K562 (cell line): Measurements from ENCODE around the gene NPAS3. TPM values are rescaled to one million over a fixed set of nuclear protein-coding genes. Genes with fewer than 3 reads are reported as not detected.

ENCODE experiments used
- ATAC-seq: fragments of 200-7000 bp; cut with Tn5 transposase; 3 replicates; pipeline ENCODE4 v1.9.1; 2020; ENCODE audit warnings: moderate library complexity
- BruUV-seq: library from RNA; stranded (reverse); fragments of 400-500 nt; replicated peaks from 2 replicates; lab custom pipeline; 2021; lab: Mats Ljungman, UMichigan
- CTCF ChIA-PET: fragments of 300-600 bp; formaldehyde crosslinking; extraction: SDS; loops from one replicate; lab custom pipeline; 2021; ENCODE audit warnings: low intra/inter-chr PET ratio; lab: Yijun Ruan, JAX
- POLR2A ChIA-PET: fragments of 300-600, 350-650 bp; sonication (Branson Sonifier 250); formaldehyde crosslinking; extraction: SDS; loops from one replicate; lab custom pipeline; 2021; ENCODE audit warnings: antibody characterized with exemption, inconsistent platforms; lab: Yijun Ruan, JAX
- DNase-seq, 4 experiments: peaks; one replicate each; pipeline versions ENCODE4 v3.0.0 to v3.0.0-alpha.2; 2011 to 2018; ENCODE audit warnings: low spot score in 3 of 4, mixed read lengths in 3 of 4; ENCODE audit errors: extremely low read depth in 1 of 4
- FAIRE-seq: peaks from 2 replicates; lab custom pipeline; 2011; peaks lifted over from hg19 to GRCh38; lab: Jason Lieb, UNC
- H2AFZ ChIP-seq: 2 replicates; pipeline ENCODE4 v1.6.0; 2011; ENCODE audit warnings: low read depth, low read length, control low read depth, inconsistent platforms
- H3K27ac ChIP-seq: fragments of 200-600 bp; 3 replicates; pipeline ENCODE4 v1.8.0; 2011; ENCODE audit warnings: low read depth, mild to moderate bottlenecking, control low read depth, inconsistent platforms, low read length, moderate library complexity, mixed read lengths; ENCODE audit errors: extremely low read depth
- H3K27me3 ChIP-seq, 2 experiments: fragments of 300-600 bp in 1 of 2; 2 replicates in 1 of 2; 3 replicates in 1 of 2; pipeline versions ENCODE4 v1.6.0 to v1.8.0; 2011; ENCODE audit warnings: inconsistent platforms in 2 of 2, low read length in 2 of 2, mild to moderate bottlenecking in 1 of 2, mixed read lengths in 1 of 2, moderate library complexity in 1 of 2; ENCODE audit not compliant: control insufficient read depth in 2 of 2, insufficient read depth in 2 of 2
- H3K36me3 ChIP-seq: fragments of 300-600 bp; 3 replicates; pipeline ENCODE4 v1.8.0; 2011; ENCODE audit warnings: mild to moderate bottlenecking, low read length, inconsistent platforms; ENCODE audit not compliant: control insufficient read depth, insufficient read depth
- H3K4me1 ChIP-seq, 2 experiments: fragments of 200-600 bp in 1 of 2; replicated peaks in 1 of 2; 2 replicates in 1 of 2; 3 replicates in 1 of 2; pipeline versions ENCODE4 v1.5.1 to v1.8.0; 2011; ENCODE audit warnings: inconsistent platforms in 2 of 2, low read length in 2 of 2, mild to moderate bottlenecking in 1 of 2, mixed read lengths in 1 of 2, moderate library complexity in 1 of 2; ENCODE audit not compliant: control insufficient read depth in 2 of 2, insufficient read depth in 2 of 2
- H3K4me2 ChIP-seq: 2 replicates; pipeline ENCODE4 v1.6.1; 2011; ENCODE audit warnings: low read length, control low read depth, inconsistent platforms, mixed read lengths; ENCODE audit not compliant: insufficient read depth
- H3K4me3 ChIP-seq: fragments of 200-600 bp; sonication (generic), shearing (Covaris generic); 2 replicates; pipeline ENCODE4 v1.5.1; 2016; ENCODE audit warnings: control low read depth, inconsistent platforms
- H3K79me2 ChIP-seq: fragments of 200-600 bp; 3 replicates; pipeline ENCODE4 v1.8.0; 2011; ENCODE audit warnings: low read length, inconsistent platforms; ENCODE audit not compliant: control insufficient read depth, insufficient read depth
- H3K9ac ChIP-seq, 2 experiments: 2 replicates each; pipeline versions ENCODE4 v1.6.0 to v1.6.1; 2011; ENCODE audit warnings: low read depth in 2 of 2, low read length in 2 of 2, control low read depth in 1 of 2, inconsistent platforms in 1 of 2, mild to moderate bottlenecking in 1 of 2, mixed read lengths in 1 of 2; ENCODE audit not compliant: insufficient read depth in 1 of 2
- H3K9me1 ChIP-seq: one replicate; pipeline ENCODE4 v1.6.0; 2011; ENCODE audit warnings: inconsistent platforms, mild to moderate bottlenecking, low read length, moderate library complexity; ENCODE audit not compliant: control insufficient read depth, insufficient read depth
- H3K9me3 ChIP-seq: replicated peaks from 2 replicates; pipeline ENCODE4 v1.5.1; 2011; ENCODE audit warnings: low read depth, low read length, inconsistent platforms; ENCODE audit not compliant: control insufficient read depth, insufficient read depth
- H4K20me1 ChIP-seq: replicated peaks from 2 replicates; pipeline ENCODE4 v1.6.1; 2011; ENCODE audit warnings: low read length, inconsistent platforms, mixed read lengths; ENCODE audit not compliant: control insufficient read depth, insufficient read depth
- ATF1 ChIP-seq, 2 experiments: fragments of 450-650 bp in 1 of 2; IDR thresholded peaks; 2 replicates each; pipeline ENCODE4 v1.6.1; 2016; ENCODE audit warnings: missing compliant biosample characterization in 1 of 2, missing genetic modification characterization in 1 of 2
- CTBP1 ChIP-seq: fragments of 450-650 bp; IDR thresholded peaks from 2 replicates; pipeline ENCODE4 v1.6.1; 2016; ENCODE audit warnings: borderline replicate concordance
- FOXA3 ChIP-seq, 2 experiments: fragments of 450-650 bp in 1 of 2; sonication (generic) in 1 of 2; formaldehyde crosslinking; IDR thresholded peaks in 1 of 2; conservative IDR thresholded peaks in 1 of 2; 2 replicates each; pipeline versions ENCODE4 v1.4.0 to v1.8.0; 2020 to 2022; ENCODE audit warnings: mild to moderate bottlenecking in 2 of 2, missing genetic modification reagents in 1 of 2
- GABPA ChIP-seq: fragments of 200-800 bp; sonication (Bioruptor generic); conservative IDR thresholded peaks from 2 replicates; pipeline ENCODE4 v1.6.1; 2016; ENCODE audit warnings: low read depth, missing genetic modification characterization, missing compliant biosample characterization
- GATAD2B ChIP-seq: fragments of 450-650 bp; IDR thresholded peaks from 2 replicates; pipeline ENCODE4 v1.6.1; 2017; ENCODE audit warnings: mild to moderate bottlenecking, borderline replicate concordance
- HNRNPK ChIP-seq: fragments of 200-400 bp; formaldehyde crosslinking; IDR thresholded peaks from one replicate; pipeline ENCODE4 v1.6.1; 2018; ENCODE audit warnings: mild to moderate bottlenecking, low read depth, low read length; ENCODE audit not compliant: poor library complexity, severe bottlenecking
- HNRNPLL ChIP-seq: fragments of 200-400 bp; formaldehyde crosslinking; IDR thresholded peaks from 2 replicates; pipeline ENCODE4 v1.6.1; 2017; ENCODE audit warnings: low read length, low read depth, mild to moderate bottlenecking; ENCODE audit not compliant: poor library complexity, severe bottlenecking
- JUND ChIP-seq, 2 experiments: IDR thresholded peaks; 2 replicates in 1 of 2; 3 replicates in 1 of 2; pipeline ENCODE4 v1.6.1; 2011; ENCODE audit warnings: borderline replicate concordance in 2 of 2, low read depth in 2 of 2, low read length in 2 of 2, improper control_type of control experiment in 1 of 2, missing biosample characterization in 1 of 2, missing genetic modification characterization in 1 of 2, missing genetic modification reagents in 1 of 2
- KAT8 ChIP-seq: fragments of 450-650 bp; IDR thresholded peaks from 2 replicates; pipeline ENCODE4 v1.6.1; 2016; ENCODE audit warnings: low read depth, mild to moderate bottlenecking
- LEF1 ChIP-seq: fragments of 450-650 bp; IDR thresholded peaks from 2 replicates; pipeline ENCODE4 v1.6.1; 2016; ENCODE audit warnings: mild to moderate bottlenecking
- MTA1 ChIP-seq: fragments of 450-650 bp; IDR thresholded peaks from 2 replicates; pipeline ENCODE4 v1.6.1; 2017; ENCODE audit warnings: borderline replicate concordance
- NR3C1 ChIP-seq: sonication (generic); formaldehyde crosslinking; IDR thresholded peaks from 2 replicates; pipeline ENCODE4 v1.8.1; 2022; ENCODE audit warnings: missing genetic modification reagents
- NUFIP1 ChIP-seq: fragments of 450-650 bp; IDR thresholded peaks from 2 replicates; pipeline ENCODE4 v1.6.1; 2018; ENCODE audit not compliant: partially characterized antibody
- PHB ChIP-seq: fragments of 250-450 bp; sonication (Bioruptor Pico); IDR thresholded peaks from 2 replicates; pipeline ENCODE4 v1.5.0; 2021
- SIN3A ChIP-seq, 2 experiments: fragments of 150-350 bp in 1 of 2; IDR thresholded peaks; 2 replicates each; pipeline ENCODE4 v1.6.1; 2011 to 2016; ENCODE audit warnings: borderline replicate concordance in 2 of 2, low read depth in 2 of 2, low read length in 2 of 2, mild to moderate bottlenecking in 2 of 2, moderate library complexity in 2 of 2; ENCODE audit not compliant: control insufficient read depth in 1 of 2
- SLC30A9 ChIP-seq: fragments of 250-450 bp; sonication (Bioruptor Pico); IDR thresholded peaks from 2 replicates; pipeline ENCODE4 v1.8.0; 2022; ENCODE audit warnings: mild to moderate bottlenecking, moderate library complexity
- TAF7 ChIP-seq: fragments of 450-650 bp; IDR thresholded peaks from 2 replicates; pipeline ENCODE4 v1.6.1; 2016; ENCODE audit warnings: missing genetic modification characterization, missing compliant biosample characterization
- WGBS: fragments of 100-300 bp; shearing (Covaris generic); methylation state at CpG from one replicate; pipeline ENCODE4 v1.1.6; 2016; ENCODE audit warnings: low coverage, mixed read lengths; ENCODE audit not compliant: insufficient coverage; ENCODE audit errors: missing lambda C conversion rate; 5-methylcytosine and 5-hydroxymethylcytosine counted together
- in situ Hi-C: fragments of 300-500 bp; cut with MboI; formaldehyde crosslinking; loops from 4 replicates; pipeline ENCODE4 v1.15.0; 2018; ENCODE audit warnings: inconsistent platforms, mixed read lengths
- intact Hi-C: fragments of 100-400 bp; cut with micrococcal nuclease; formaldehyde crosslinking; loops from 2 replicates; pipeline ENCODE4 v1.14.2; 2022
- polyA plus RNA-seq, 8 experiments: library from polyadenylated mRNA; depleted of rRNA in 4 of 8; stranded (reverse) in 5 of 8; unstranded in 3 of 8; fragments of >200 nt; fragmentation: Nextera tagmentation in 2 of 8; fragmentation: Illumina TruSeq in 1 of 8; extraction: Ambion mirVana in 2 of 8; extraction: Trizol in 1 of 8; gene quantifications; 2 replicates each; pipeline versions ENCODE4 v1.2.1 to v1.2.3, GENCODE V29; 2011 to 2014; ENCODE audit warnings: inconsistent platforms in 1 of 8, missing spikeins in 1 of 8
- total RNA-seq, 7 experiments: library from RNA; depleted of rRNA in 6 of 7; stranded (reverse); fragments of >200 nt in 6 of 7; fragmentation: Illumina TruSeq in 2 of 7; extraction: Trizol in 2 of 7; gene quantifications; 2 replicates each; pipeline versions ENCODE4 v1.2.1 to v1.2.3, GENCODE V29; 2011 to 2021; ENCODE audit warnings: low replicate concordance in 1 of 7
- TF ChIP-seq, protein P1 (sequence below): fragments of 250-450 bp; sonication (Bioruptor Pico); IDR thresholded peaks from 2 replicates; pipeline ENCODE4 v1.6.1; 2021; ENCODE audit warnings: mild to moderate bottlenecking
- TF ChIP-seq, protein P2 (sequence below): fragments of 200-400 bp; formaldehyde crosslinking; IDR thresholded peaks from 2 replicates; pipeline ENCODE4 v1.6.1; 2017; ENCODE audit warnings: mild to moderate bottlenecking, low read depth, low read length, moderate library complexity

The NPAS3 gene
- total and polyA plus RNA-seq, 9 of the 15 experiments (the other 6 are each of a cell fraction or from before 2014, with no cell fraction given), result 0.04 TPM; not detected in 8

GRCh38 chr14:33734387-33734786, 795.7 kb downstream of the NPAS3 start:
- H3K4me2 ChIP-seq, result no peak overlapping the region
- BruUV-seq, result no TSS peak
- POLR2A ChIA-PET, result no interaction called here
- in situ Hi-C loops (no loop called here), intact Hi-C loops (no loop called here)
- no peak overlapping the region for H3K4me3 ChIP-seq
- no peak overlapping the region for H3K27ac ChIP-seq
- no peak for DNase-seq
- no peaks in the 10 kb centered on the region for H3K79me2 ChIP-seq
- H3K9me1 ChIP-seq, result no peaks in the 10 kb centered on the region
- H3K4me1 ChIP-seq, result no peaks in the 10 kb centered on the region
- CTCF ChIA-PET, result no interaction called here
- H3K36me3 ChIP-seq, result no peaks in the 10 kb centered on the region
- 4% methylated on average over 3 of the region's 3 CpGs for WGBS
- peaks cover 3 to 9% of the 10 kb centered on the region in 2 experiments; a peak in 2 of 5 replicates for H3K27me3 ChIP-seq
- TF ChIP-seq SLC30A9 (CRISPR knock-in tag) (no peak), NR3C1 (CRISPR knock-in tag) (no peak), PHB (no peak), HNRNPK (no peak), SIN3A (IDR thresholded peaks at IDR 0.05; ENCODE audit: borderline replicate concordance in 2 of 2, control insufficient read depth in 1 of 2, low read depth in 2 of 2, low read length in 2 of 2) (no peak), LEF1 (no peak), MTA1 (no peak), KAT8 (no peak), JUND (IDR thresholded peaks at IDR 0.05; ENCODE audit: borderline replicate concordance, low read depth, low read length) (no peak), JUND (tag; IDR thresholded peaks at IDR 0.05; ENCODE audit: borderline replicate concordance, low read depth, low read length) (no peak), GATAD2B (no peak), TAF7 (tag) (no peak), GABPA (tag) (no peak), NUFIP1 (no peak), FOXA3 (CRISPR knock-in tag; conservative IDR thresholded peaks at IDR 0.05 in 1 of 2, IDR thresholded peaks at IDR 0.05 in 1 of 2) (no peak), HNRNPLL (no peak), CTBP1 (no peak), ATF1 (CRISPR knock-in tag; IDR thresholded peaks at IDR 0.05) (no peak), ATF1 (tag; IDR thresholded peaks at IDR 0.05) (no peak)
- TF ChIP-seq, protein P1, sequence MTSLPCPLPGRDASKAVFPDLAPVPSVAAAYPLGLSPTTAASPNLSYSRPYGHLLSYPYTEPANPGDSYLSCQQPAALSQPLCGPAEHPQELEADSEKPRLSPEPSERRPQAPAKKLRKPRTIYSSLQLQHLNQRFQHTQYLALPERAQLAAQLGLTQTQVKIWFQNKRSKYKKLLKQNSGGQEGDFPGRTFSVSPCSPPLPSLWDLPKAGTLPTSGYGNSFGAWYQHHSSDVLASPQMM (CRISPR knock-in tag), result no peak
- TF ChIP-seq, protein P2, sequence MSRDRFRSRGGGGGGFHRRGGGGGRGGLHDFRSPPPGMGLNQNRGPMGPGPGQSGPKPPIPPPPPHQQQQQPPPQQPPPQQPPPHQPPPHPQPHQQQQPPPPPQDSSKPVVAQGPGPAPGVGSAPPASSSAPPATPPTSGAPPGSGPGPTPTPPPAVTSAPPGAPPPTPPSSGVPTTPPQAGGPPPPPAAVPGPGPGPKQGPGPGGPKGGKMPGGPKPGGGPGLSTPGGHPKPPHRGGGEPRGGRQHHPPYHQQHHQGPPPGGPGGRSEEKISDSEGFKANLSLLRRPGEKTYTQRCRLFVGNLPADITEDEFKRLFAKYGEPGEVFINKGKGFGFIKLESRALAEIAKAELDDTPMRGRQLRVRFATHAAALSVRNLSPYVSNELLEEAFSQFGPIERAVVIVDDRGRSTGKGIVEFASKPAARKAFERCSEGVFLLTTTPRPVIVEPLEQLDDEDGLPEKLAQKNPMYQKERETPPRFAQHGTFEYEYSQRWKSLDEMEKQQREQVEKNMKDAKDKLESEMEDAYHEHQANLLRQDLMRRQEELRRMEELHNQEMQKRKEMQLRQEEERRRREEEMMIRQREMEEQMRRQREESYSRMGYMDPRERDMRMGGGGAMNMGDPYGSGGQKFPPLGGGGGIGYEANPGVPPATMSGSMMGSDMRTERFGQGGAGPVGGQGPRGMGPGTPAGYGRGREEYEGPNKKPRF, result no peak
- no peak for FAIRE-seq
- no peak for ATAC-seq
- H3K9ac ChIP-seq, result no peak overlapping the region
- no peaks in the 10 kb centered on the region for H3K9me3 ChIP-seq
- H4K20me1 ChIP-seq, result no peaks in the 10 kb centered on the region
- no peak overlapping the region for H2AFZ ChIP-seq
